Erythroblast (primary cell): ENCODE results near the gene INHBA.

ENCODE experiments used
- GATA1 ChIP-seq: IDR thresholded peaks from 2 replicates; pipeline ENCODE4 v1.6.1; 2011; ENCODE audit warnings: low read depth, mild to moderate bottlenecking, control low read depth, low read length, moderate library complexity
- POLR2A ChIP-seq: IDR thresholded peaks from 2 replicates; pipeline ENCODE4 v1.6.1; 2011; ENCODE audit warnings: mild to moderate bottlenecking, low read length

- no peak for TF ChIP-seq POLR2A
- TF ChIP-seq GATA1 = no peak
Measured at GRCh38 chr7:41738806-41739205, 35.9 kb upstream of the INHBA start.
